ENCODE data around the gene ANKRA2.
A peak's percentile ranks its signal among the peaks of the same experiment; 100 is the strongest.
"Not testable (repeated sequence)": the region's sequence is repeated elsewhere in the genome, so short reads cannot be mapped to it uniquely, and the experiment has no call there.

The ANKRA2 gene

GRCh38 chr5:73523861-73524260, 41.6 kb downstream of the ANKRA2 start:
- no peak for TF ChIP-seq CTCF (IDR thresholded peaks at IDR 0.05; ENCODE audit: low read depth, low read length, missing control alignments)
- no peak for DNase-seq (ENCODE audit: low read depth)

GRCh38 chr5:73522989-73523388, 42.5 kb downstream of the ANKRA2 start:
- TF ChIP-seq CTCF (IDR thresholded peaks at IDR 0.05; ENCODE audit: low read depth, low read length, missing control alignments): no peak
- no peak overlapping the region for H3K4me3 ChIP-seq (ENCODE audit: low read depth, low read length)
- DNase-seq (ENCODE audit: low read depth): no peak

More at GRCh38 chr5:73523861-73524260, 41.6 kb downstream of the ANKRA2 start:
- H3K4me3 ChIP-seq (ENCODE audit: low read depth, low read length): no peak overlapping the region

- peak; percentile 90 for TF ChIP-seq CTCF (IDR thresholded peaks at IDR 0.05; ENCODE audit: low read depth, low read length, missing control alignments)
- no peak overlapping the region for H3K4me3 ChIP-seq (ENCODE audit: low read depth, low read length)
- DNase-seq (ENCODE audit: low read depth): peak; percentile 56
These were observed 45.7 kb downstream of the ANKRA2 start for GRCh38 chr5:73519531-73520283.

- no peak for TF ChIP-seq CTCF (IDR thresholded peaks at IDR 0.05; ENCODE audit: low read depth, low read length, missing control alignments)
- DNase-seq (ENCODE audit: low read depth): no peak
- no peak overlapping the region for H3K4me3 ChIP-seq (ENCODE audit: low read depth, low read length)
These were observed 50.2 kb downstream of the ANKRA2 start for GRCh38 chr5:73515232-73515631.

- no peak overlapping the region for H3K4me3 ChIP-seq (ENCODE audit: low read depth, low read length)
- DNase-seq (ENCODE audit: low read depth): no peak
- no peak for TF ChIP-seq CTCF (IDR thresholded peaks at IDR 0.05; ENCODE audit: low read depth, low read length, missing control alignments)
These were observed 51.0 kb downstream of the ANKRA2 start for GRCh38 chr5:73514418-73514817.

- no peak for TF ChIP-seq CTCF (IDR thresholded peaks at IDR 0.05; ENCODE audit: low read depth, low read length, missing control alignments)
- no peak overlapping the region for H3K4me3 ChIP-seq (ENCODE audit: low read depth, low read length)
- no peak for DNase-seq (ENCODE audit: low read depth)
These were observed 51.4 kb downstream of the ANKRA2 start for GRCh38 chr5:73513996-73514395.

GRCh38 chr5:73508521-73508920, 56.9 kb downstream of the ANKRA2 start:
- not testable (repeated sequence) for H3K4me3 ChIP-seq (ENCODE audit: low read depth, low read length); DNase-seq (ENCODE audit: low read depth)

All from GM12864 (cell line).